ENCODE results near the gene RNGTT.

DNA sequence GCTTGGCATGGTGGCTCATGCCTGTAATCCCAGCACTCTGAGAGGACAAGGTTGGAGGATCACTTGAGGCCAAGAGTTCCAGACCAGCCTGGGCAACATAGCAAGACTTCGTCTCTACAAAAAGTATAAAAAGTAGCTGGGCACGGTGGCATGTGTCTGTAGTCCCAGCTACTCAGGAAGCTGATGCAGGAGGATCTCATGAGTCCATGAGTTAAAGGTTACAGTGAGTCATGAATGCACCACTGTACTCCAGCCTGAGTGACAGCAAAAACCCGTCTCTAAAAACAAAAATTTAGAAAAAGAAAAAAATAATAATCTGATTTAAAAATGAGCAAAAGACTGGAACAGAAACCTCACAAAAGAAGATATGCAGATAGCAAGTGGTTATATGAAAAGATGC, 279.7 kb downstream of the RNGTT start:
- TF ChIP-seq, protein P1, sequence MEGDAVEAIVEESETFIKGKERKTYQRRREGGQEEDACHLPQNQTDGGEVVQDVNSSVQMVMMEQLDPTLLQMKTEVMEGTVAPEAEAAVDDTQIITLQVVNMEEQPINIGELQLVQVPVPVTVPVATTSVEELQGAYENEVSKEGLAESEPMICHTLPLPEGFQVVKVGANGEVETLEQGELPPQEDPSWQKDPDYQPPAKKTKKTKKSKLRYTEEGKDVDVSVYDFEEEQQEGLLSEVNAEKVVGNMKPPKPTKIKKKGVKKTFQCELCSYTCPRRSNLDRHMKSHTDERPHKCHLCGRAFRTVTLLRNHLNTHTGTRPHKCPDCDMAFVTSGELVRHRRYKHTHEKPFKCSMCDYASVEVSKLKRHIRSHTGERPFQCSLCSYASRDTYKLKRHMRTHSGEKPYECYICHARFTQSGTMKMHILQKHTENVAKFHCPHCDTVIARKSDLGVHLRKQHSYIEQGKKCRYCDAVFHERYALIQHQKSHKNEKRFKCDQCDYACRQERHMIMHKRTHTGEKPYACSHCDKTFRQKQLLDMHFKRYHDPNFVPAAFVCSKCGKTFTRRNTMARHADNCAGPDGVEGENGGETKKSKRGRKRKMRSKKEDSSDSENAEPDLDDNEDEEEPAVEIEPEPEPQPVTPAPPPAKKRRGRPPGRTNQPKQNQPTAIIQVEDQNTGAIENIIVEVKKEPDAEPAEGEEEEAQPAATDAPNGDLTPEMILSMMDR (IDR thresholded peaks at IDR 0.05) = no peak
- no peak for TF ChIP-seq POLR2A (IDR thresholded peaks at IDR 0.05)
- no peak for TF ChIP-seq POLR2AphosphoS5 (IDR thresholded peaks at IDR 0.05)
- no peak for TF ChIP-seq EP300 (IDR thresholded peaks at IDR 0.05)
